ENCODE data around the gene BHLHE40.
A peak's percentile ranks its signal among the peaks of the same experiment; 100 is the strongest.

The BHLHE40 gene

DNA sequence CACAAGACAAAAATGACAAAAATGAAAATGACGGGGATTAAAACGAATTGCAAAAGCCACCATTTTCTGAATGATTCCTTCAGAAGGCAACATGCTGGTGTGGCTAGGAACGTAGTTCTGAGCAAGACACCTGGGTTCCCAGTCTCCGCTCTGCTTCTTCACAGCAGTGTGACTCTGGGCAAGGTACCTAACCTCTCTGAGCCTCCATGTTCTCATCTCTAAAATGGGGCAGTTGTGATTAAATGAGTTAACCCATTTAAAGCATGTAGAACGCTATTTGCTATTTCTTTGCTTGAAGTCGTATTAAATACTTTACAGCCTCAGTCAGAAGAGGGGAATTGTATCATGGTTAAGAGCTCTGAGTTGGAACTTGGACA lies 23.6 kb downstream of the BHLHE40 start:
- no peak for DNase-seq

- DNase-seq = no peak
These were observed 25.3 kb downstream of the BHLHE40 start for GRCh38 chr3:5004319-5005152.

GRCh38 chr3:5005367-5005766 lies 26.1 kb downstream of the BHLHE40 start:
- no peak for DNase-seq

GRCh38 chr3:5006755-5007202 lies 27.5 kb downstream of the BHLHE40 start:
- DNase-seq = no peak

DNA sequence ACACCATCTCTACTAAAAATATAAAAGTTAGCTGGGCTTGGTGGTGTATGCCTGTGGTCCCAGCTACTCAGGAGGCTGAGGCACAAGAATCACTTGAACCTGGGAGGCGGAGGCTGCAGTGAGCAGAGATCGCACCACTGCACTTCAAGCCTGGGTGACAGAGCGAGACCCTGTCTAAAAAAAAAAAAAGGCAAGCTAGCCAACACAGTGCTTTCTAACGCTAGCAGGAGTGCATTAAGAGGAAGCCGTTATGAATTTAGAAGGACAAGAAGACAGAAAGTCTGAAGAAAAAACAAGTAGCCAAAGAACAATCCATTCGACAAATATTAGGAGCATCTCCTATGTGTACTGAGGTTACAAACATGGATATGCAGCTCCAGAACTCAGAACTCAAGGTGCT lies 28.6 kb downstream of the BHLHE40 start:
- DNase-seq = no peak

DNA sequence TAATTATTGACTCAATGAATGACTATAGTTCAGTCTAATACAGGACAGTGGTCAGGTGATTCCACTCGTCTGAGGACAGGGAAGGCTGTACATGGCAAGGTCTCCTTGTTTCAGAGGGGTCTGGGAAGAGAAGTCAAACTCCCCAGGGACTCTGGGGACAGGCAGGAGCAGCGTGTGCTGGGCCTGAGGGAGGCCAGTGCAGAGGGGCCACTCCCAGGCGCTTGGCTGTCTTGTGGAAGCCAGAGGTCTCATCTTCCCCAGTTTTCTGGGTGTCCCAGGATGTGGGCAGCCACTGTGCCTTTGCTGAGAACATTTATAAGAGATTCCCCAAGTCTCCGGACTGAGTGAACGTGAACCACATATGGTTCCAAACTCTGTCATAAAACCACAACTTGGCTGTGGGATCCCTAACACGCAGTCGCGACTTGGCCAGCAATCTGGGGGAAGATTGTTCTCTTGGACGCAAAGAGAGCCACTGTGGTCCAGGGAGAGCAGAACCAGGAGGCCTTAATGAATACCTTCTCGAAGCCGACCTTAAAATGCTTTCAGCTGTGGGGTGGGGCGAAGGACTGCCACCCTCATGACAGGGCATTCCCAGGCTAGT lies 30.4 kb downstream of the BHLHE40 start:
- DNase-seq = no peak

GRCh38 chr3:5010140-5010539 lies 30.9 kb downstream of the BHLHE40 start:
- no peak for DNase-seq

- no peak for DNase-seq
These were observed 31.7 kb downstream of the BHLHE40 start for GRCh38 chr3:5010706-5011554.

GRCh38 chr3:5011555-5012256 lies 32.5 kb downstream of the BHLHE40 start:
- DNase-seq = no peak

- DNase-seq = no peak
These were observed 33.1 kb downstream of the BHLHE40 start for GRCh38 chr3:5012367-5012766.

- no peak for DNase-seq
These were observed 34.0 kb downstream of the BHLHE40 start for GRCh38 chr3:5013021-5013906.

DNA sequence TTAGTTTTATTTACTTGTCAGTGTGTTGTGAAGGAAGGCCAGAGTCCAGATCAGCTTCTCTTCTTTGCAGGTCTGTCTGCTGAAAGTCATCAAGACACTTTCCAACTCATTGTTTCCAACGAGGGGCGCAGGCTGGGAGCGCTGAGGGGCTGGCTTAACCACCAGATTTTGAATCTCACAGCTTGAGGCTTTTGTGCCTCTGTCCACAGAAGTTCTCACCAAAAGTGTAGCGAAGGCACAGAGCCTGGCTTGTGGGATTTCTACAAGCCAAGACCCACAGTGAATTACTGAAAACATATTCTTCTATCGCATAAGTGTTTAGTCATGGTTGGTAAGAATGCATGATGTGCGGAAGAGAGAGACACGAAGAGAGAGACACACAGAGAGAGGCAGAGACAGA lies 35.2 kb downstream of the BHLHE40 start:
- DNase-seq = peak; percentile 45

DNA sequence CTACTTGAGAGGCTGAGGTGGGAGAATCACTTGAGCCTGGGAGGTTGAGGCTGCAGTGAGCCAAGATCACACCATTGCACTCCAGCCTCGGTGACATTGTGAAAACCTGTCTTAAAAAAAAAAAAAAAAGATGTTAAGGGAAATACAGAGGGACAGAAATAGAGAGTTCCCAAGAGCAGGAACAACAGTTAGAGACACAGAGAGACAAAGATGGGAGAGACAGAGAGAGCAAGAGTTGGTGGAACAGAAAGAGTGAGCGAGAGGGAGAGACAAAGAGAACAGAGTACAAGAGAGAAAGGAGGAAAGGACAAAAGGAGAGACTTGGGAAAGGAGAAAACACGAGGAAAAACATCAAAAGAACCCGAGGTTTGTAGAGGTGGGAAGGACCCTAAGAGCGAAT lies 35.8 kb downstream of the BHLHE40 start:
- no peak for DNase-seq

DNA sequence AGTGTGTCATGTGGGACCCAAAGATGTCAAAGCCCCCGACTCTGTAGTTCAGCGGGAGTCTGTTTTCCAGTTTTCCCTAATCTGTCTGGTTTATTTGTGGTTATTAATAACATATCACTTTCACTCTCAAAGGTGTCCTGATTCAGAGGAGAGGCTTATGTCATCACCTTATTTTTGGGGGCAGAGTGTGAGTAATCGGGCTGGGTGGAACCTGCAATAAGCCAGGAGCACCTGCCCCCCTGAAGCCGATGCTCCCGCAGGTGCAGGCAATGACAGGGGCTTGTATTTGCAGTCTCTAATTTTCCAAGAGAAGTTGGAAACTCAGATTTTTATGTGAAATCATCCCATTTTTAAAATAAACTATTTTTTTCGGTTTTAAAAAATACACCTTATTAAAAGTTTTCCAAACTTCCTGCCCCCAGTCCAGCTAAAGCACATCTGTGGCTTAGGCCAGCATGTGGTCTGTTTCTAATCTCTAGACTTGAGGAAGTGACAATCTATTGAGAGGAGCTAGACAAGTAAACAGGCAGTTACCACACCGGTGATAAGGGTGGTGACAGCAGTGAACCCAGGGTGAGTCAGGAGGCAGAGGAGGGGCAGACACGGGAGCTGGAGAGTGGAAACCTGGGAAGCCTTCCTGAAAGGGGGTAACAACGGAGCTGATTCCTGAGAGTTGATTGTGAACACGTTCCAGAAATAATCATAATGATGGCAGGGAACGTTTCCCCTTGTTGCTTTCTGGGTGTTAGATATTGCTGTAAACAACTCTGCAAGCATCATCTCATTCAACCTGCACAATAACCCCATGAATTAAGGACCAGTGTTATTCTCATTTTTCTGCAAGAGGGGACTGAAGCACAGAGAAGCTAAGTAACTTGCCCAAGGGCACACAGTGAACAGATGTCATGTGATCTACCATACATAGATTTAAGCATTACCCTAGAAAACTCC lies 37.2 kb downstream of the BHLHE40 start:
- DNase-seq = no peak

GRCh38 chr3:5017925-5018531 lies 38.8 kb downstream of the BHLHE40 start:
- DNase-seq = peak; percentile 30

DNA sequence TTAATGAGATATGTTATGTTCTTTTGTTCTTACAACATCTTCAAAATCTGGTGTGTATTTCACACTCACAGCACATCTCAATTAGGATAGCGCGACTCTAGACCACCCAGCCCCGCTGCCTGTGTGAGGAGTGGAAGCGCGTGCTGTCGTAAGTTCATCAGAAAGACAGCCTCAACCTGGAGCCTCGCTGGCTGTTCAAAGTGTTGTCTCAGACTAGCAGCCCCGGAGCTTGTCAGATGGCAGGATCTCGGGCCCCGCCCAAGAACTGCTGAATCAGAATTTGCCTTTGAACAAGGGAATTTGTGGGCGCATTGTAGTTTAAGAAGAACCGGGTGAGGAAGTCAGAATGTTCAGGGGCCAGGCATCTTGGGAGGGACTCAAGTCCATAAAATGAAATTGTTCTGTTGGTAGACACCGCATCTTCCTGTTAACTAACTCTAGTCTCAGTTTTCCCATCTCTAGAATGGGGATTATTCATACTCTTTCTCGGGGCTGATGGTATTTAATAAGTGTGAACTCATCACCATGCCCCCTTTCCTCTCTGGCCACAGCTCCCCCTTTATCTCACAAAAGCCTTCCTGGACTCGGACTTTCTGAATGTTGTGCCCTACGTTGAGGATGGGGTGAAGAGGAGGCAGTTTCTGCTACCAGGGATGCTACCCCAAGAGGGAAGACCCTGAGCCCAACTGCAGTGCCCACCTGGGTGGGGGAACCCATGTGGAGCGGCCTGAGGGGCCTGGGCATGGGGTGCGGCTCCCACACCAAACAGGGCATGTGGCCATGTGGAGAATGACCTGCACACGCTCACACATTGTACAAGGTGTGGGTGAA lies 40.4 kb downstream of the BHLHE40 start:
- no peak for DNase-seq

GRCh38 chr3:5020242-5020722 lies 41.0 kb downstream of the BHLHE40 start:
- DNase-seq = no peak

DNA sequence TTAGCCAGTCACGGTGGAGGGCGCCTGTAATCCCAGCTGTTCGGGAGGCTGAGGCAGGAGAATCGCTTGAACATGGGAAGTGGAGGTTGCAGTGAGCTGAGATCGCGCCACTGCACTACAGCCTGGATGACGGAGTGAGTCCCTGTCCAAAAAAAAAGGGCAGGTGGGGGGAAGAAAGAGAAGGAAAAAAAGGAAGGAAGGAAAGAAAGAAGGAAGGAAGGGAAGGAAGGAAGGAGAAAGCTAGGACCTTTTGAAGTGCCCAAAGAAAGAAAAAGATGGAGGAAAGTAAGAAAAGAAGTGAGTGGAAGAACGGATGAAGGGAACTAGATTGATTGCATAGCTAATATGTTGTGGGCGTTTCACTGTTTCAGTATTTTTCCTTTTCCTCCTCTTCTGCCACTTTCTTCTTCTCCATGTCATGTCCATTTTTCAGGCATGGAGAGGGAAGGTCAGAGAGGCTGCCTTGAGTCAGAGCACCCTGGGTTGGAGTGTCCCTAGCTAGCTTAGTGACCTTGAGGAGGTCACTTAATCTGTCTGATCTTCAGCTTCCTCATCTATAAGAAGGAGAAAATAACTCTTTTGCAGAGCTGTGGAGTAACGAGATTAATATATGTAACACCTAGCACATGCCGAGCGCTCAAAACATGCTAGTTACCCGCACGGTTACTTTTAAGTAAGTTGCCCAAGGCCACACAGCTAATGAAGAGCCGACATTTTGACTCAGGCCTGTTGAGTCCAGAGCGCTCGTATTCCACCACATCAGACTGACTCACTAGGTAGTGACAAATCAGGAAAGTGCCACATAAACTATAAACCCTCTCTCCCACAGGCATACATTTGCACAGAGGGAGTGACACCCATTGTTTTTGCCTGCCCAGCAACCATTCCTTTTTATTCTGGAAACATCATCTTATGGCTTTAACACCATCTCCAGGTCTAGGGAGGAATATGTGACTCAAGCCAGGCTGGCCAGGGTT lies 42.2 kb downstream of the BHLHE40 start:
- no peak for DNase-seq

All from eye (tissue), 1 donor.